Astrocyte (in vitro differentiated cells and primary cell): ENCODE results near the gene SMOC2. TPM values are rescaled to one million over a fixed set of nuclear protein-coding genes. Genes with fewer than 3 reads are reported as not detected.

Experiments used
- DNase-seq: peaks from one replicate; pipeline ENCODE4 v3.0.0-alpha.2; 2010; ENCODE audit warnings: low read depth
- FAIRE-seq: peaks from 2 replicates; lab custom pipeline; 2011; peaks lifted over from hg19 to GRCh38; lab: Jason Lieb, UNC
- H2AFZ ChIP-seq: 2 replicates; pipeline ENCODE4 v1.6.0; 2012; ENCODE audit warnings: low read depth, low read length, inconsistent platforms
- H3K27ac ChIP-seq: 2 replicates; pipeline ENCODE4 v1.5.1; 2011; ENCODE audit warnings: low read depth, low read length, inconsistent platforms
- H3K27me3 ChIP-seq: 2 replicates; pipeline ENCODE4 v1.6.0; 2011; ENCODE audit warnings: low read length, inconsistent platforms; ENCODE audit not compliant: insufficient read depth
- H3K36me3 ChIP-seq: 2 replicates; pipeline ENCODE4 v1.5.1; 2011; ENCODE audit warnings: low read length, inconsistent platforms; ENCODE audit not compliant: insufficient read depth
- H3K4me1 ChIP-seq: 2 replicates; pipeline ENCODE4 v1.5.1; 2011; ENCODE audit warnings: low read length, inconsistent platforms; ENCODE audit not compliant: insufficient read depth
- H3K4me2 ChIP-seq: 2 replicates; pipeline ENCODE4 v1.6.0; 2012; ENCODE audit warnings: low read length, inconsistent platforms
- H3K4me3 ChIP-seq: 2 replicates; pipeline ENCODE4 v1.5.1; 2011; ENCODE audit warnings: low read depth, mild to moderate bottlenecking, low read length, inconsistent platforms; ENCODE audit not compliant: insufficient read depth
- H3K79me2 ChIP-seq: 2 replicates; pipeline ENCODE4 v1.6.0; 2012; ENCODE audit warnings: mild to moderate bottlenecking, low read length, inconsistent platforms; ENCODE audit not compliant: insufficient read depth
- H3K9ac ChIP-seq: 2 replicates; pipeline ENCODE4 v1.6.0; 2012; ENCODE audit warnings: mild to moderate bottlenecking, low read length, inconsistent platforms
- H3K9me3 ChIP-seq: 2 replicates; pipeline ENCODE4 v1.5.1; 2012; ENCODE audit warnings: low read depth, mild to moderate bottlenecking, low read length, inconsistent platforms; ENCODE audit not compliant: insufficient read depth
- H4K20me1 ChIP-seq: 2 replicates; pipeline ENCODE4 v1.6.0; 2012; ENCODE audit warnings: low read length, inconsistent platforms; ENCODE audit not compliant: insufficient read depth
- H3K27ac Mint-ChIP-seq: one replicate; pipeline ENCODE4 v1.8.0; 2021; ENCODE audit warnings: mild to moderate bottlenecking, mixed read lengths; ENCODE audit not compliant: unreplicated experiment
- H3K27me3 Mint-ChIP-seq: one replicate; pipeline ENCODE4 v1.8.0; 2021; ENCODE audit warnings: low read depth, mixed read lengths; ENCODE audit not compliant: unreplicated experiment
- H3K36me3 Mint-ChIP-seq: one replicate; pipeline ENCODE4 v1.8.0; 2021; ENCODE audit warnings: low read depth, mixed read lengths; ENCODE audit not compliant: unreplicated experiment
- H3K4me1 Mint-ChIP-seq: one replicate; pipeline ENCODE4 v1.8.0; 2021; ENCODE audit warnings: low read depth, mixed read lengths; ENCODE audit not compliant: unreplicated experiment
- H3K4me3 Mint-ChIP-seq: one replicate; pipeline ENCODE4 v1.8.0; 2021; ENCODE audit warnings: mild to moderate bottlenecking, moderate library complexity, mixed read lengths; ENCODE audit not compliant: unreplicated experiment
- H3K9me3 Mint-ChIP-seq: one replicate; pipeline ENCODE4 v1.8.0; 2021; ENCODE audit warnings: mild to moderate bottlenecking, mixed read lengths; ENCODE audit not compliant: unreplicated experiment
- EZH2 ChIP-seq: IDR thresholded peaks from 2 replicates; pipeline ENCODE4 v1.6.1; 2012; ENCODE audit warnings: mild to moderate bottlenecking, low read length, inconsistent platforms; ENCODE audit not compliant: insufficient read depth
- total RNA-seq: library from RNA; stranded (reverse); gene quantifications from 2 replicates; pipeline ENCODE4 v1.2.1, GENCODE V29; 2021
- TF ChIP-seq, protein P1 (sequence below): IDR thresholded peaks from 2 replicates; pipeline ENCODE4 v1.5.1; 2011; ENCODE audit warnings: low read depth, mild to moderate bottlenecking, inconsistent platforms, low read length, moderate library complexity; ENCODE audit not compliant: insufficient read depth

Gene SMOC2
- total RNA-seq, 1 donor from 2014 or later = 0.93 TPM

- Mint-ChIP-seq H3K27ac (no peak overlapping the region), H3K36me3 (no peaks in the 10 kb centered on the region), H3K9me3 (peaks cover 3% of the 10 kb centered on the region), H3K4me1 (no peaks in the 10 kb centered on the region), H3K27me3 (peaks cover 12% of the 10 kb centered on the region), H3K4me3 (no peak overlapping the region)
- TF ChIP-seq, protein P1, sequence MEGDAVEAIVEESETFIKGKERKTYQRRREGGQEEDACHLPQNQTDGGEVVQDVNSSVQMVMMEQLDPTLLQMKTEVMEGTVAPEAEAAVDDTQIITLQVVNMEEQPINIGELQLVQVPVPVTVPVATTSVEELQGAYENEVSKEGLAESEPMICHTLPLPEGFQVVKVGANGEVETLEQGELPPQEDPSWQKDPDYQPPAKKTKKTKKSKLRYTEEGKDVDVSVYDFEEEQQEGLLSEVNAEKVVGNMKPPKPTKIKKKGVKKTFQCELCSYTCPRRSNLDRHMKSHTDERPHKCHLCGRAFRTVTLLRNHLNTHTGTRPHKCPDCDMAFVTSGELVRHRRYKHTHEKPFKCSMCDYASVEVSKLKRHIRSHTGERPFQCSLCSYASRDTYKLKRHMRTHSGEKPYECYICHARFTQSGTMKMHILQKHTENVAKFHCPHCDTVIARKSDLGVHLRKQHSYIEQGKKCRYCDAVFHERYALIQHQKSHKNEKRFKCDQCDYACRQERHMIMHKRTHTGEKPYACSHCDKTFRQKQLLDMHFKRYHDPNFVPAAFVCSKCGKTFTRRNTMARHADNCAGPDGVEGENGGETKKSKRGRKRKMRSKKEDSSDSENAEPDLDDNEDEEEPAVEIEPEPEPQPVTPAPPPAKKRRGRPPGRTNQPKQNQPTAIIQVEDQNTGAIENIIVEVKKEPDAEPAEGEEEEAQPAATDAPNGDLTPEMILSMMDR = no peak
- TF ChIP-seq EZH2 = no peak
- Histone ChIP-seq H3K4me2 (no peak overlapping the region), H2AFZ (no peak overlapping the region), H3K9ac (no peak overlapping the region), H3K4me3 (no peak overlapping the region), H3K36me3 (no peaks in the 10 kb centered on the region), H3K27ac (no peak overlapping the region), H3K27me3 (no peaks in the 10 kb centered on the region), H4K20me1 (no peaks in the 10 kb centered on the region), H3K9me3 (peaks cover 22% of the 10 kb centered on the region), H3K4me1 (no peaks in the 10 kb centered on the region), H3K79me2 (no peaks in the 10 kb centered on the region)
- DNase-seq = no peak
- FAIRE-seq = no peak
Measured at GRCh38 chr6:168716581-168716980, 275.6 kb downstream of the SMOC2 start.

GRCh38 chr6:168717491-168717890 is 276.5 kb downstream of the SMOC2 start:
- Histone ChIP-seq H3K4me2 (no peak overlapping the region), H3K79me2 (no peaks in the 10 kb centered on the region), H3K9me3 (peaks cover 25% of the 10 kb centered on the region), H3K27ac (no peak overlapping the region), H2AFZ (no peak overlapping the region), H3K27me3 (no peaks in the 10 kb centered on the region), H3K9ac (no peak overlapping the region), H3K4me3 (no peak overlapping the region), H3K36me3 (no peaks in the 10 kb centered on the region), H4K20me1 (no peaks in the 10 kb centered on the region), H3K4me1 (no peaks in the 10 kb centered on the region)
- Mint-ChIP-seq H3K27me3 (peaks cover 16% of the 10 kb centered on the region), H3K9me3 (peaks cover 3% of the 10 kb centered on the region), H3K27ac (no peak overlapping the region), H3K4me3 (no peak overlapping the region), H3K4me1 (no peaks in the 10 kb centered on the region), H3K36me3 (no peaks in the 10 kb centered on the region)
- TF ChIP-seq, protein P1 = no peak
- no peak for TF ChIP-seq EZH2
- DNase-seq (no peak), FAIRE-seq (no peak)

Other genes with a start within 250 kb of the SMOC2 start
- gene DACT2, start 121.4 kb upstream of the SMOC2 start, total RNA-seq = 0.20 TPM in 1 of 2 replicates, not detected in the other